HUDEP-2 (cell line): Measurements from ENCODE around the gene C16orf87.

Experiments used
- DNase-seq, 76 experiments: peaks; one replicate each; lab custom pipeline; 2025; ENCODE audit not compliant: unreplicated experiment in 76 of 76; lab: John Stamatoyannopoulos, UW

C16orf87 gene

DNA sequence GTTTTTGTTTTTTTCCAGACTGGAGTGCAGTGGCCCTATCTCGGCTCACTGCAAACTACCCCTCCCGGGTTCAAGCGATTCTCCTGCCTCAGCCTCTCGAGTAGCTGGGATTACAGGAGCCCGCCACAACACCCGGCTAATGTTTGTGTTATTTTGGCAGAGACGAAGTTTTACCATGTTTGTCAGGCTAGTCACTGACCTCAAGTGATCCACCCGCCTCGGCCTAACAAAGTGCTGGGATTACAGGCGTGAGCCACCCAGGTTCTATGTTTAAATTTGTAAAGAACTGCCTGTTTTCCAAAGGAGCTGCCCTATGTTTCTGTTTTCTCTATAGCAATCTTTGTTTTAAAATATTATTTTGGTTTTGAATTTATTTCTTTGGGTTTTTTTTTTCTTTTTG is 13.8 kb upstream of the C16orf87 start:
- no peak for DNase-seq

DNA sequence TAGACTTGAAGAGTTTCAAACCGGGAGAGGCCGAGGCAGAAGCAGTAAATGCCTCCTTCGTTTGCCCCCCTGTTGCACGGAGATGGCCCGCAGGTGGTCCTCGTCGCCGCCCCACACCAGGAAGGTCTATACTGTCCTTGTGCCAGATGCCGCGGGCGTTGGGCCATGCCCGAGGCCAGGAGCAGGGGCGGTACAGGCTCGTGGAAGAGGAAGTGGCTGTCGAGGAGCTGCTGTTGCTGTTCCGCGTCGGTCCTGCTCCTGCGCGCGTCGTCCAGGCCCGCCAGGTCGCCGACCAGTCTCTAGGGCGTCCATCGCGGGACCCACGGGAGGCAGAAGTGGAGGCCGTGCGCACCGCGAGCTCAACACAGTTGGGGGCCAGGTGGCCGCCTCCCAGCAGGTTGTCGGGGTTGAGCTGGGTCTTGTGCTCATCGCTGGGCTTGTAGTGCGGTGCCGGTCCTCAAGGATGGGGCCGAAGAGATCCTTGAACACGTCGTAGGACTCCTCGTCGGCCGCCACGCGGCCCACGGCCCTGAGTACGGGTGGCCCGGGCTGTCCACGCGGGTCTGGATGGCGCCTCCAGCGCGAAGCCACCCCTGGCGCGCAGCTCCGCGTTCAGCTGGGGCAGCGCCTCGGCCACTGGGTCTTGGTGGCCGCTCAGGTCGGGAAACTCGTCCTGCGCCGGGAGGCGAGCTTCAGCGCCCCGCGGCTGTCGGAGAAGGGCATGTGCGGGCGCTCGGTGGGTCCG is 13.1 kb upstream of the C16orf87 start:
- no peak for DNase-seq

DNA sequence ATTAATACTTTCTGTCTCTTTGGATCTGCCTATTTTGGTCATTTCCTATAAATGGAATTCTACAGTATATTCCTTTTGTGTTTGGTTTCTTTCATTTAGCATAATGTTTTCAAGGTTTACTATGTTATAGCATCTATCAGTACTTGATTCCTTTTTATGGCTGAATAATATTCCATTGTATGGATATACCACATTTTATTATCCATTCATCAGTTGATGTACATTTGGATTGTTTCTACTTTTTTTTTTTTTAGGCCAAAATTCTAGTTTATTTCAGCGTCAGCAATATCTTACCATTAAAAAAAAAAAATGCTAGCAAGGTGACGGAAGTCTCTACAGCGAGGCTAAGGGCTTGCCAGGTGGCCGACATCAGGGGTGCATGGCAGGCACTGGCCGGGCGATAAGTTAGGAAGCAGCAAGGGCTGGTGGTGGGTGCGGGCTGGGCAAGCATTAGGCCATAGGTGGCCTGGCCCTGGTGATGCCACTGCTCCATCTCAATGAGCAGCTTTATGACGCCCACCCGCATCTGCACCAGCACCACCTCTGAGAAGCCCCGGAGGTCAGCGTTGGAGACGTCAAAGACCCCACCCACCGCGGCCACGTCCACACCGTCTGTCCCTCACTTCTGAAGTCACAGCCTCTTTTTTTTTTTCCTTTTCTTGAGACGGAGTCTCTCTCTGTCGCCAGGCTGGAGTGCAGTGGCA is 11.4 kb upstream of the C16orf87 start:
- no peak for DNase-seq

DNA sequence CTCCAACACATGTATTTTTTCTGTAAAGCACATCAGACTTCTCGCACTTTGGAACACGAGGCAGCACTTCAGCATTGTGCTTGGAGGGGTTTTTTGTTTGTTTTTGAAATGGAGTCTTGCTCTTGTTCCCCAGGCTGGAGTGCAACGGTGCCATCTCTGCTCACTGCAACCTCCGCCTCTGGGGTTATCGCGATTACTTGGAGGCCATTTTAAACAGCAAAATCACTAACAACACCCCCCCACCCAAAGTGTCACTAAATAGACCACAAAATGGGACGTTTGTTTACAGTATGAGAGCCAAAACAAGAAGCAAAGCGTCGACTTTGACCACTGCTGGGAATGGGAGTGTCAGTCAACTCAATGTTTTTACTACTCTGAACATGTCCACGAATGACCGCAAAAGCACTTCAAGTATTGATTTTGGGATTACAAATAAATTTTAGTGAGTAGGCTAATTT is 9.0 kb upstream of the C16orf87 start:
- DNase-seq: no peak

DNA sequence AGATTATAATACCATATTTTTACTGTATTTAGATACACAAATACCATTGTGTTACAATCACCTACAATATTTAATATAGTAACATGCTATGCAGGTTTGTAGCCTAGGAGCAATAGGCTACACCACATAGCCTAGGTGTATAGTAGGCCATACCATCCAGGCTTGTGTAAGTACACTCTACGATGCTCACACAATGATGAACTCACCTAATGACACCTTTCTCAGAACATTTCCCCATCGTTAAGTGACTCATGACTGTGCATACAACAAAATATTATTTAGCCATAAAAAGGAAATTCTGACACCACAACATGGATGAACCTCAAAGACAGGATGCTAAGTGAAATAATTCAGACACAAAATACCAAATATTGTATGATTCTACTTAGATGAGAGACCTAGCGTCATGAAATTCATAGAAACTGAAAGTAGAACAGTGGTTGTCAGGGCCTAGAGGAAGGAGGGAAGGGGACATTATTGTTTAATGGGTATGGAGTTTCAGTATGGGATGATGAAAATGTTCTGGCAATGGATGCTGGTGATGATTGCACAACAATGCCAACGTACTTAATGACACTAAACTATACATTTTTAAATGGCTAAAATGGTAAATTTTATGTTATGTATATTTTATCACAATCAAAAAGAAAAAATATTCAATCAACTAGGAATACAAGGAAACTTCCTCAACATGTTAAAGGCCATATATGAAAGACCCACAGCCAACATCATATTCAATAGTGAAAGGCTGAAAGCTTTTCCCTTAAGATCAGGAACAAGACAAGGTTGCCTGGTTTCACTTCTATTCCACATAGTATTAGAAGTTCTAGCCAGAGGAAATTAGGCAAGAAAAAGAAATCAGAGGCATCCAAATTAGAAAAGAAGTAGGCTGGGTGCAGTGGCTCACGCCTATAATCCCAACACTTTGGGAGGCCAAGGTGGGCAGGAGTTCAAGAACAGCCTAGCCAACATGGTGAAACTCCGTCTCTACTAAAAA is 5.9 kb upstream of the C16orf87 start:
- no peak for DNase-seq

DNA sequence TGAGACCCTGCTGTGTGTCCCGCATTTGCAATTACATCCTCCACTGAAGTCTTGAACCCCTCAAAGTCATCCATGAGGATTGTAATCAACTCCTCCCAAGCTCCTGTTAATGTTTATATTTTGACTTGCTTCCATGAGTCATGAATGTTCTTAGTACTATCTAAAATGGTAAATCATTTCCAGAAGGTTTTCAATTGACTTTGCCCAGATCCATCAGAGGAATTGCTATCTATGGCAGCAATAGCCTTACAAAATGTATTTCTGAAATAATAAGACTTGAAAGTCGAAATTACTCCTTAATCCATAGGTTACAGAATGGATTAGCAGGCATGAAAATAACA is 2.5 kb upstream of the C16orf87 start:
- DNase-seq: no peak

DNA sequence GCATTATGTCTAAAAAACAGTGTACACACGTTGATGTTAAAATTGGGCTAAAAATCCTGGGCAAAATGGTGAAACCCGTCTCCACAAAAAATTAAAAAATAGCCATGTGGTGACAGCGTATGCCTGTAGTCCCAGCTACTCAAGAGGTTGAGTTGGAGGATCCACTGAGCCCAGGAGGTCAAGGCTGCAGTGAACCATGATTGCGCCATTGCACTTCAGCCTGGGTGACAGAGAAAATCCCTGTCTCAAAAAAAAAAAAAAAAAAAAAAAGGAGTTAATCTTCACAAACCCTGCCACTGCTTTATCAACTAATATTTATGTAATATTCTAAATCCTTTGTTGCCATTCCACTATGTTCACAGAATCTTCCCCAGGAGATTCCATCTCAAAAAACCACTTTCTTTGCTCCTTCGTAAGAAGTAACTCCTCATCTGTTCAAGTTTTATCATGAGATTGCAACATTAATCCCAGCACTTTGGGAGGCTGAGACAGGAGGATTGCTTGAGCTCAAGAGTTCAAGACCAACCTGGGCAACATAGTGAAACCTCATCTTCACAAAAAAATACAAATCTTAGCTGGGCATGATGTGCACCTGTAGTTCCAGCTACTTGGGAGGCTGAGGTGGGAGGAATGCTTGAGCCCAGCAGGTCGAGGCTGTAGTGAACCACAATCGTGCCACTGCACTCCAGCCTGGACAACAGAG is 1.9 kb upstream of the C16orf87 start:
- DNase-seq: no peak

DNA sequence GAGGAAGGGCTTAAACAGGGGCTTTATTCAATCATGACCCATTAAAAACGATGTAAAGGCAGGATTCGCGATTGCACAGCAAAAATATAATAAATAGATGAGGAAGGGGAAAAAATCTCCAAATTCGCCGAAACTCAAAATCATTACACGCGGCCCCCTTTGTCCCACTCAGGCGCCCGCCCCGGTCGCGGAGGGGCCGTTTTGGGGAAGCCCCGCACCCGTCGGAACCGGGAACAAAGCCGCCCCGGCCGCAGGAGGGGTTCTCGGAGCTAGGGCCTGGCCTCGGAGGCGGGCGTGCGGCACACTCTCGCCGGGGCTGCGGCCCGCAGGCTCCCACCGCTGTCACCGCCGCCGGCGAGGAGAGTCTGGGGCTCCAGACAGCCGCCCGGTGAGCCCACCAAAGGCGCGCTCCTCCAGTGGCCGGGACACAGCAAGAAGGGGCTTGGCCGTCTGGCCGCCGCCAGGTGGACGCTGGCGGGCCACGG is 521 bp downstream of the C16orf87 start:
- peak in 15 of 76 experiments; percentile 11 to 53 (median 27) for DNase-seq

DNA sequence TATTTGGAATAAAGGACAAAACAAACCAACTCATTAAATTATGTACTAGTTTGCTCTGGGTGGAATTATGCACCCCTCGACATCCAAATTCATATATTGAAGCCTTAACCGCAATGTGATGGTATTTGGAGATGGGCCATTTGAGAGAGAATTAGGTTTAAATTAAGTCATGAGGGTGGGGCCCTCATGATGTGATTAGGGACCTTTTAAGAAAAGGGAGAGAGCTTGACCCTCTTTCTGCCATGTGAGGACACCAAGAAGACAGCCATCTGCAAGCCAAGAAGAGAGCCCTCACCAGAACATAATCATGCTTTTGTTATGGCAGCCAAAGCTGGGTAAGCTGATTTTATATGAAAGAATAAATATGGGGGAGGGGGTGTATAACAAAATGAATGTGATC is 2.0 kb downstream of the C16orf87 start:
- DNase-seq: no peak

DNA sequence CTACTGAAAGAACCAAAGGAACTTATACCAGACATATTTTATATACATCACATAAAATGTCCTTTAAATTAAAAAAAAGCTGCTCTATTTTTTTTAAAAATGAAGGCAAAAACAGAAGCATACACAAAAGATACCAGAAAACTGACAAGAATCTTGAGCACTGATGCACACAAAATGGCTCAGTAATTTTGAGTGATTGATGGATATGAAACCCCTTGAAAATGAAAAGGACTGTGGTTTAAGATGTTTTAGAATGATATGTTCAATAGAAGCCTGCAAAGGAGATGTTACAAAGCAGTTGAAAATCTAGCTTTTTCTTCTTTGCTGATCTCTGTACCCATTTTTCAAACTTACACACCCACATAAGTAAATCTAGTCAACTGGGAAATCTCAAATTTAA is 2.7 kb downstream of the C16orf87 start:
- DNase-seq: no peak

DNA sequence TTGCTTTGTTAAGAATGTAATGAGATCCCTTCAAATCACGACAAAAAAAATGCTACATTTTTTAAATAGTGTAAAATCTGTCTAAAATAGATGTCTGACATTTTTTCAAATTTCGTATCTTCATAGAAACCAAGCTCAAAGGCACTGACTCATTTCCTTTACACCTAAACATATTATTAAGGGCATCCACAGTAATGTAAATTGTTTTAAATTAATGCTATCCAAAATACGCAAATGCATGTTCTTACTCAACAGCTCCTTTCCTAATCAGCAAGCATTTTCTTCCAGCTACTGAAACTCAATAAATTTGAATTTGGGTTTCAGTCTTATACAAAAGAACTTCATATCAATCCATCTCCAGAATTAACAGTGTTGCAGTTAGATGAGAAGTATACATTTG is 4.3 kb downstream of the C16orf87 start:
- no peak for DNase-seq

DNA sequence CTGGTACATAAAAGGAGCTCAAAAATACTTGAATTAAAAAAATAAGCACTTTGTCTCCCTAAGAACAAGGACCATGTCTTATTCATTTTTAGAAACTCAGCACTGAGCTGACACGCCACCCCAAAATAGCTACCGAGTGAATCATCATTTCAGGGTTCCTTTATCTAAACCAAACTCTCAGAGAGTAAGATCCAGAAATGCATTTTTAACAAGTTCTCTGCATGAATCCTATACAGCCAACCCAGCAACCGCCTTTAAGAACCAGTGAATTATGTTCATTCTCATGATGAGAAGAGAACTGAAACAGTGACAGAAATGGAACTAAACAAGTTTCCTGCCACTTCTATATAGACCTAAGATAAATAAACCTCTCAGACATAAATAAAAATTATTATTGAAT is 8.7 kb downstream of the C16orf87 start:
- DNase-seq: no peak

DNA sequence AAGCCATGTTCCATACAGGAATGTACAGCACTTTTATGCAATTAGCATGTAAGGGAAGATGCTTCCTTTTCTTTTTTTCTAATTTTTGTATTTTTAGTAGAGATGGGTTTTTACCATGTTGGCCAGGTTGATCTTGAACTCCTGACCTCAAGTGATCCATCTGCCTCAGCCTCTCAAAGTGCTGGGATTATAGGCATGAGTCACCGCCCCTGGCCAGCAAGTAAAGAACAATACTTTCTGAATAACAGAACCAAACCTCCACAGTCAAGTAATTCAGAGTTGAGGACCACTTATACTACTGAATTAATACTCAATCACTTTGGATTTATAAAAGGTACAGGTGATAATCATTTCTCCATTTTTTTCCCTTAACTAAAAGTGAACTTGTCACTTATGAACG is 13.0 kb downstream of the C16orf87 start:
- DNase-seq: no peak

DNA sequence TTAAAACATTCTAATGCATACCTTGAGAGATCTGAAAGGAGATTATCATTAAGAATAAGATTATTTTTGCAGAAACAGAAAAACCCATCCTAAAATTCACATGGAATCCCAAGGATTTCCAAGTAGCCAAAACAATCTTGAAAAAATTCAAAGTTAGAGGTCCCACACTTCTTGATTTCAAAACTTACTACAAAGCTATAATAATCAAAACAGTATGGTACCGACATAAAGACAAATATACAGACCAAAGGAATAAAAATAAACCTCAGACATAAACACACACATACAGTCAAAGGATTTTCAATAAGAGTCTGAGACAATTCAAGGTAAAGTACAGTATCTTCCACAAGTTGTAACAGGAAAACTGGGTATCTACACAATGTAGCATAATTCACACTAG is 16.2 kb downstream of the C16orf87 start:
- no peak for DNase-seq

DNA sequence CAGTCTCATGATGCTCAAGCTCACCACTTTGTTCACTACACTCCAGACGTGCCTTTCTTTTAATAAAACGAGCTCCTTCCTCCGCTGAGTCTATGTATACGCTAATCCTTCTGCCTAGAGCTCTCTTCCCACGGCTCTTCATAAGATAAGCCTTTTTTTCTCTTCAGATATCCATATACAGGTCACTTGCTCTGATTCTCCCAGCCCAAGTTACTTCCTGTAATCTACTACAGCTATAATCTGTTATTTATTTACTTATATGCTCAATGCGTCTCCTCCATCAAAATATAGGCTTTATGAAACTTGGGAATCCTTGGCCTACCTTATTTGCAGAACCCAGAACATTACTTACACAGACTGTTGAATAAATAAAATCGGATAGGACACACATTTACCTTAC is 17.4 kb downstream of the C16orf87 start:
- no peak for DNase-seq

DNA sequence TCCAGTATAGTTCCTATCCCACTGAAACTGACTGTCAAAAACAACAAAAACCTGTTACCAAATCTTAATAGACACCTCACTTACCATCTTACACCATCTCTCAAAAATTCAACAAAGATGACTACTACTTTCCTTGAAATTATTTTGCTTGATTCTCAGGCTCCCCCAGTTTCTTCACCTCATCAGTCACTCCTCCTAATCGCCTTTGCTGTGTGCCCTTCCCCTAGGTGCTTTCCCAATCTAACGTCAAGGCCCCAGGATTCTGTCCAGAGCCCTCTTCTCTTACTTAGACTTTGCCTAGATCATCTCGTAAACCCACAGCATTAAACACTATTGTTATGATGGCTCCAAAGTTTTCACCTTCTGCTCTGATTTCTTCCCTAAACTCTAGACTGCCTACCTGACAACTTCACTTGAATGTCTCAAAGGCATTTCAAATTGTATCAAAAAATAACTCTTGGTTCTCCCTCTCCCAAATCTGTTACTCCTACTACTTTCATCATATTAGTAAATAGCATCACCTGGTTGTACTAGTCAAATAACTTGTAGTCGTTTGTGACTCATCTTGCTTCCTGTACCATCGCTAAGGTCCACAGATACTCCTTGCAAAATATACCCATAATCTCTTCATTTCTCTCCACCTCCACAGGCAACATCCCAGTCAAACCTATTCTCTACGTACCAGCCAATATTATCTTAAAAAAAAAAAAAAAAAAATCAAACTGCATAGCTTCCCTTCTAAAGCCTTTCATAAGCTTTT is 18.0 kb downstream of the C16orf87 start:
- no peak for DNase-seq

DNA sequence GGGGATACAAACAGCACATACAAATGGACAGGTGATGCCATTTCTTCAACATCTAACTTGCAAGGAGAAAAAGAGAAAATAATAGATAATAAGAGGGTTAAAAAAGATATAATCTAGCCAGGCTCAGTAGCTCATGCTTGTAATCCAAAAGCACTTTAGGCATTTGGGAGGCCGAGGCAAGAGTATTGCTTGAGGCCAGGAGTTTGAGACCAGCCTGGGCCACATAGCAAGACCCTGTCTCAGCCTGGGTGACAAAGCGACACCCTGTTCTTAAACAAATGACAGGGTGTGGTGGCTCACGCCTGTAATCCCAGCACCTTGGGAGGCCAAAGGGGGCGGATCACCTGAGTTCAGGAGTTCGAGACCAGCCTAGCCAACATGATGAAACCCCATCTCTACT is 19.3 kb downstream of the C16orf87 start:
- no peak for DNase-seq

DNA sequence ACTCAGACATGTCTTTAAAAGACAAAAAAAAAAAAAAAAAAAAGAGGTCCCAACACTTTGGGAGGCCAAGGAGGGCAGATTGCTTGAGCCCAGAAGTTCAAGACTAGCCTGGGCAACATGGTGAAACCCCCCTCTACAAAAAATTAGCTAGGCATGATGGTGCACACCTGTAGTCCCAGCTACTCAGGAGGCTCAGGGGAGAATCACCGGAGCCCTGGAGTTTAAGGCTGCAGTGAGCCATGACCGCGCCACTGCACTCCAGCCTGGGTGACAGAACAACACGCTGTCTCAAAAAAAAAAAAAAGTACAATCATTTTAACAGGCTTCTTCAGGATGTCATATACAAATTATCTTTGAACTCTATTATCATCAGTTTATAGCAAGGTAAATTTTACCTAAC is 22.0 kb downstream of the C16orf87 start:
- no peak for DNase-seq

DNA sequence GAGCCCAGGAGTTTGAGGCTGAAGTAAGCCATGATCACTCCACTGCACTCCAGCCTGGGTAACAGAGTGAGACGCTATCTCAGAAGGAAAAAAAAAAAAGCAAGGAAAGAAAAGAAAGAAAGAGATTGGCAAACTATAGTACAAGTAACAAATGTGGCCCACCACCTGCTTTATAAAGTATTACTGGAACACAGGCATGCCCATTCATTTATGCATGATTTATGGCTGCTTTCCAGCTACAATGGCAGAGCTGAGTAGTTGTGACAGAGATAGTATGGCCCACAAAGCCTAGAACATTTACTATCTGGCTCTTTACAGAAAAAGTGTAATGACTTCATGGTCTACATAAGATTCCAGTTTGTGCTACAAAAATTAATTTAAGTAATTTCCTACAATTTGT is 23.6 kb downstream of the C16orf87 start:
- DNase-seq: peak in 1 of 76 experiments; percentile 16

DNA sequence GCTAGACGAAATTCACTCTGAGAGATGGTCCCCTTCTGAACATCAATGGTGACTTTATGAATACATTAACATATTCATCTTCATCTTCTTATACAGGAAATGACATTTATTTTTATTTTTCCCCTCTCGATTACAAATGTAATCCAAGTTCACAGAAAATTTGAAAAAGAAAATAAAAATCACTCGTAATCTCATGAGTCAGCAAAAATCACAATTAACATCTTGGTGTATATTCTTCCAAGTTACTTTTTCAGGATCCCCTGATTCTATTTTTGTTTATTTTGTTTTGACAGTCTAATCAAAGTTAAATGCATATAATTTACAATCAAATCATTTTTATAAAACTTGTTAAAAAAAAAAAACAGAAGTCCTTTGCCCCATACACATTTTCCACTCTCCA is 27.6 kb downstream of the C16orf87 start:
- no peak for DNase-seq
